Measurements from ENCODE around the gene ABHD18. TPM values are rescaled to one million over a fixed set of nuclear protein-coding genes. Genes with fewer than 3 reads are reported as not detected.

ABHD18 gene
- total RNA-seq, 1 experiment from 2014 or later = 16.3 TPM

DNA sequence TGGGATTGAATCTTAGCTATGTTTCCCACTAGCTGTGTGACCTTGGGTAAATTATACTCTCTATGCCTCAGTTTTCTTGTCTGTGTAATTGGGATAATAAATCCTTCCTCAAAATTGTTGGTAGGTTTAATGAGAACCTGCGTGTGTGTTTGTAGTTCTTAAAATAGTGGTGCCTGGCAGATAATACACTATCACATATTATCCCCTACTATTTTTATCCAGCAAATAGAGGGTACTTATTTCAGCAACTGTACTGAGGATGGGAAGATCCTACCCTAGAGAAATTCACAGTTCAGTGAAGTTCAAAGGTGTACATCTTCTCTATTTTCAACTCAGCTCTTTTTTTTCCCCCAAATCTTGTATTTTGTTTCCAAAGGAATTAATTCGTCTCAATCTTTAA is 17.2 kb downstream of the ABHD18 start:
- H3K79me1 ChIP-seq (ENCODE audit: insufficient read depth, low read depth, low read length, poor library complexity, severe bottlenecking) = no peaks in the 10 kb centered on the region
- TF ChIP-seq, protein P1, sequence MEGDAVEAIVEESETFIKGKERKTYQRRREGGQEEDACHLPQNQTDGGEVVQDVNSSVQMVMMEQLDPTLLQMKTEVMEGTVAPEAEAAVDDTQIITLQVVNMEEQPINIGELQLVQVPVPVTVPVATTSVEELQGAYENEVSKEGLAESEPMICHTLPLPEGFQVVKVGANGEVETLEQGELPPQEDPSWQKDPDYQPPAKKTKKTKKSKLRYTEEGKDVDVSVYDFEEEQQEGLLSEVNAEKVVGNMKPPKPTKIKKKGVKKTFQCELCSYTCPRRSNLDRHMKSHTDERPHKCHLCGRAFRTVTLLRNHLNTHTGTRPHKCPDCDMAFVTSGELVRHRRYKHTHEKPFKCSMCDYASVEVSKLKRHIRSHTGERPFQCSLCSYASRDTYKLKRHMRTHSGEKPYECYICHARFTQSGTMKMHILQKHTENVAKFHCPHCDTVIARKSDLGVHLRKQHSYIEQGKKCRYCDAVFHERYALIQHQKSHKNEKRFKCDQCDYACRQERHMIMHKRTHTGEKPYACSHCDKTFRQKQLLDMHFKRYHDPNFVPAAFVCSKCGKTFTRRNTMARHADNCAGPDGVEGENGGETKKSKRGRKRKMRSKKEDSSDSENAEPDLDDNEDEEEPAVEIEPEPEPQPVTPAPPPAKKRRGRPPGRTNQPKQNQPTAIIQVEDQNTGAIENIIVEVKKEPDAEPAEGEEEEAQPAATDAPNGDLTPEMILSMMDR (conservative IDR thresholded peaks at IDR 0.05) = no peak
- H3K23me2 ChIP-seq (ENCODE audit: insufficient read length, low read depth, low read length, poor library complexity, severe bottlenecking) = no peaks in the 10 kb centered on the region
- no peak overlapping the region for H4K8ac ChIP-seq (replicated peaks; ENCODE audit: insufficient read length, low read depth, low read length)
- no peak overlapping the region for H3K56ac ChIP-seq (ENCODE audit: insufficient read length, low read depth, low read length)
- no peak overlapping the region for H3K4ac ChIP-seq (ENCODE audit: low read depth, low read length)
- H2AFZ ChIP-seq (ENCODE audit: low read length) = no peak overlapping the region
- H2AK5ac ChIP-seq (ENCODE audit: insufficient read length, low read length) = no peak overlapping the region
- Mint-ChIP-seq H3K4me3 (no peak overlapping the region), H3K4me1 (no peaks in the 10 kb centered on the region), H3K36me3 (ENCODE audit: insufficient read depth in 1 of 3, low read depth in 3 of 3) (peaks cover 10 to 25% (median 21%) of the 10 kb centered on the region in 3 experiments; a peak in 5 of 7 replicates), H3K27me3 (ENCODE audit: low read depth) (no peaks in the 10 kb centered on the region), H3K9me3 (0 out of 5 replicates have a peak, but pooled peaks cover 0 to 2% of the 10 kb centered on the region in 2 experiments), H3K27ac (no peak overlapping the region; a peak in 3 of 7 replicates)
- no peak overlapping the region for H3K14ac ChIP-seq (ENCODE audit: insufficient read depth, low read length)
- H4K5ac ChIP-seq (ENCODE audit: insufficient read length, low read depth, low read length) = no peak overlapping the region
- H3K23ac ChIP-seq (ENCODE audit: insufficient read length, low read depth, low read length) = no peak overlapping the region
- no peaks in the 10 kb centered on the region for H3K79me2 ChIP-seq (ENCODE audit: insufficient read depth, low read length)
- H3K4me2 ChIP-seq (ENCODE audit: insufficient read depth, insufficient read length, low read length) = no peak overlapping the region
- H2BK12ac ChIP-seq (ENCODE audit: insufficient read length, low read depth, low read length) = no peak overlapping the region
- H3K9me3 ChIP-seq (ENCODE audit: control insufficient read depth, low read depth, low read length) = no peaks in the 10 kb centered on the region
- no peak overlapping the region for H3K18ac ChIP-seq (ENCODE audit: insufficient read length, low read depth, low read length)
- no peak overlapping the region for H2BK120ac ChIP-seq (ENCODE audit: low read depth, low read length, poor library complexity, severe bottlenecking)
- DNase-seq = no peak
- H3K27me3 ChIP-seq (ENCODE audit: insufficient read depth, low read length) = no peaks in the 10 kb centered on the region
- no peak overlapping the region for H2BK20ac ChIP-seq (ENCODE audit: low read depth, low read length, poor library complexity, severe bottlenecking)
- no peak overlapping the region for H2BK5ac ChIP-seq (ENCODE audit: insufficient read length, low read length)
- no peak overlapping the region for H2BK15ac ChIP-seq (ENCODE audit: low read depth, low read length)
- no peak overlapping the region for H3K27ac ChIP-seq (ENCODE audit: insufficient read length, low read depth, low read length)
- WGBS (ENCODE audit: extremely low coverage, insufficient read length, low lambda C conversion rate) = no CpG with 5 or more reads among the region's 2 CpGs
- H3K9ac ChIP-seq (ENCODE audit: extremely low read depth, insufficient read length, low read length) = no peak overlapping the region
- H3K4me1 ChIP-seq (ENCODE audit: insufficient read depth, low read length) = no peaks in the 10 kb centered on the region
- no peaks in the 10 kb centered on the region for H4K20me1 ChIP-seq (ENCODE audit: control insufficient read depth, insufficient read depth, insufficient read length)
- H4K91ac ChIP-seq (ENCODE audit: insufficient read length, low read depth, low read length) = no peak overlapping the region
- H3T11ph ChIP-seq (ENCODE audit: low read length) = no peak overlapping the region
